SK-N-SH (cell line): ENCODE results near the gene EIF3B. TPM values are rescaled to one million over a fixed set of nuclear protein-coding genes. Genes with fewer than 3 reads are reported as not detected.
"Not testable (repeated sequence)": the region's sequence is repeated elsewhere in the genome, so short reads cannot be mapped to it uniquely, and the experiment has no call there.

Source experiments
- CTCF ChIA-PET: fragments of 300-600, 350-600 bp; formaldehyde crosslinking; extraction: SDS; loops from one replicate; lab custom pipeline; 2021; lab: Yijun Ruan, JAX
- POLR2A ChIA-PET: fragments of 350-600 bp; sonication (Branson Sonifier 250); formaldehyde crosslinking; extraction: SDS; loops from one replicate; lab custom pipeline; 2020; ENCODE audit warnings: antibody characterized with exemption, inconsistent platforms; lab: Yijun Ruan, JAX
- DNase-seq: peaks from one replicate; pipeline ENCODE4 v3.0.0; 2012
- H2AFZ ChIP-seq: fragments of 200-600 bp; sonication (generic); 2 replicates; pipeline ENCODE4 v1.8.1; 2016; ENCODE audit warnings: antibody characterized with exemption, mild to moderate bottlenecking, low read depth
- H3F3A ChIP-seq: fragments of 200-600 bp; sonication (generic); replicated peaks from 2 replicates; pipeline ENCODE3; 2016; ENCODE audit warnings: antibody characterized with exemption, mild to moderate bottlenecking; ENCODE audit not compliant: insufficient read depth
- H3K27ac ChIP-seq, 2 experiments: fragments of 200-500 bp in 1 of 2; fragments of 200-600 bp in 1 of 2; sonication (Bioruptor generic) in 1 of 2; sonication (generic), shearing (Covaris generic) in 1 of 2; 2 replicates each; pipeline versions ENCODE4 v1.5.1 to v1.6.1; 2014 to 2016; ENCODE audit warnings: low read depth in 2 of 2, inconsistent platforms in 1 of 2, low read length in 1 of 2, mild to moderate bottlenecking in 1 of 2, mixed read lengths in 1 of 2
- H3K27me3 ChIP-seq: fragments of 200-600 bp; sonication (generic), shearing (Covaris generic); 2 replicates; pipeline ENCODE4 v1.6.1; 2016; ENCODE audit warnings: mixed run types; ENCODE audit not compliant: insufficient read depth
- H3K36me3 ChIP-seq, 2 experiments: fragments of 200-500 bp in 1 of 2; fragments of 200-600 bp in 1 of 2; sonication (Bioruptor generic) in 1 of 2; sonication (generic) in 1 of 2; replicated peaks in 1 of 2; 2 replicates each; pipeline versions ENCODE3 to v1.5.1; 2014 to 2016; ENCODE audit warnings: low read length in 1 of 2, mild to moderate bottlenecking in 1 of 2; ENCODE audit not compliant: insufficient read depth in 2 of 2, control insufficient read depth in 1 of 2
- H3K4me1 ChIP-seq, 2 experiments: fragments of 200-500 bp in 1 of 2; fragments of 200-600 bp in 1 of 2; sonication (Bioruptor generic) in 1 of 2; sonication (generic), shearing (Covaris generic) in 1 of 2; 2 replicates each; pipeline versions ENCODE4 v1.5.1 to v1.6.1; 2014 to 2016; ENCODE audit warnings: low read depth in 1 of 2, low read length in 1 of 2, mixed run types in 1 of 2; ENCODE audit not compliant: insufficient read depth in 2 of 2, control insufficient read depth in 1 of 2
- H3K4me2 ChIP-seq: fragments of 200-600 bp; sonication (generic), shearing (Covaris generic); 2 replicates; pipeline ENCODE4 v1.6.1; 2017; ENCODE audit warnings: mixed run types
- H3K4me3 ChIP-seq, 2 experiments: fragments of 200-500 bp in 1 of 2; fragments of 200-600 bp in 1 of 2; sonication (Bioruptor generic) in 1 of 2; sonication (generic), shearing (Covaris generic) in 1 of 2; 2 replicates each; pipeline versions ENCODE4 v1.5.1 to v1.8.1; 2014 to 2016; ENCODE audit warnings: low read depth in 2 of 2, inconsistent platforms in 1 of 2, low read length in 1 of 2, mild to moderate bottlenecking in 1 of 2, mixed read lengths in 1 of 2, moderate library complexity in 1 of 2
- H3K79me2 ChIP-seq: fragments of 200-600 bp; sonication (generic); 2 replicates; pipeline ENCODE4 v1.8.1; 2017; ENCODE audit warnings: mild to moderate bottlenecking; ENCODE audit not compliant: insufficient read depth
- H3K9ac ChIP-seq: fragments of 200-600 bp; sonication (generic); 2 replicates; pipeline ENCODE4 v1.6.1; 2017; ENCODE audit warnings: mixed run types
- H3K9me2 ChIP-seq: fragments of 200-600 bp; sonication (generic); 2 replicates; pipeline ENCODE4 v1.6.1; 2017; ENCODE audit warnings: mixed run types
- H3K9me3 ChIP-seq: fragments of 200-600 bp; sonication (generic); 2 replicates; pipeline ENCODE4 v1.6.1; 2017; ENCODE audit warnings: mixed run types, mild to moderate bottlenecking, moderate library complexity
- H4K20me1 ChIP-seq: fragments of 200-600 bp; sonication (generic); 2 replicates; pipeline ENCODE4 v1.6.1; 2017; ENCODE audit warnings: mild to moderate bottlenecking, mixed run types; ENCODE audit not compliant: insufficient read depth
- GABPA ChIP-seq: IDR thresholded peaks from 2 replicates; pipeline ENCODE4 v1.4.0; 2012; ENCODE audit warnings: low read depth, mild to moderate bottlenecking
- NRF1 ChIP-seq: IDR thresholded peaks from 2 replicates; pipeline ENCODE4 v1.6.1; 2012; ENCODE audit warnings: low read depth, mild to moderate bottlenecking, low read length
- TAF1 ChIP-seq: IDR thresholded peaks from 2 replicates; pipeline ENCODE4 v1.6.1; 2012; ENCODE audit warnings: low read depth, mild to moderate bottlenecking, low read length, moderate library complexity, borderline replicate concordance
- TCF12 ChIP-seq: IDR thresholded peaks from 2 replicates; pipeline ENCODE4 v1.4.0; 2012
- WGBS: methylation state at CpG from one replicate; pipeline ENCODE4 v1.1.6; 2017; ENCODE audit warnings: low lambda C conversion rate; 5-methylcytosine and 5-hydroxymethylcytosine counted together
- polyA plus RNA-seq, 3 experiments: library from polyadenylated mRNA; depleted of rRNA; stranded (reverse); fragments of >200 nt; gene quantifications; 2 replicates each; pipeline ENCODE4 v1.2.3, GENCODE V29; 2012
- TF ChIP-seq, protein P1 (sequence below): IDR thresholded peaks from 2 replicates; pipeline ENCODE4 v1.6.1; 2012; ENCODE audit warnings: mild to moderate bottlenecking, low read depth, low read length, moderate library complexity

EIF3B gene
- polyA plus RNA-seq, 1 of the 3 experiments (the other 2 are of a cell fraction), result 151 TPM

GRCh38 chr7:2331707-2332106 lies 22.9 kb upstream of the EIF3B start (continued):
- TF ChIP-seq, protein P1, sequence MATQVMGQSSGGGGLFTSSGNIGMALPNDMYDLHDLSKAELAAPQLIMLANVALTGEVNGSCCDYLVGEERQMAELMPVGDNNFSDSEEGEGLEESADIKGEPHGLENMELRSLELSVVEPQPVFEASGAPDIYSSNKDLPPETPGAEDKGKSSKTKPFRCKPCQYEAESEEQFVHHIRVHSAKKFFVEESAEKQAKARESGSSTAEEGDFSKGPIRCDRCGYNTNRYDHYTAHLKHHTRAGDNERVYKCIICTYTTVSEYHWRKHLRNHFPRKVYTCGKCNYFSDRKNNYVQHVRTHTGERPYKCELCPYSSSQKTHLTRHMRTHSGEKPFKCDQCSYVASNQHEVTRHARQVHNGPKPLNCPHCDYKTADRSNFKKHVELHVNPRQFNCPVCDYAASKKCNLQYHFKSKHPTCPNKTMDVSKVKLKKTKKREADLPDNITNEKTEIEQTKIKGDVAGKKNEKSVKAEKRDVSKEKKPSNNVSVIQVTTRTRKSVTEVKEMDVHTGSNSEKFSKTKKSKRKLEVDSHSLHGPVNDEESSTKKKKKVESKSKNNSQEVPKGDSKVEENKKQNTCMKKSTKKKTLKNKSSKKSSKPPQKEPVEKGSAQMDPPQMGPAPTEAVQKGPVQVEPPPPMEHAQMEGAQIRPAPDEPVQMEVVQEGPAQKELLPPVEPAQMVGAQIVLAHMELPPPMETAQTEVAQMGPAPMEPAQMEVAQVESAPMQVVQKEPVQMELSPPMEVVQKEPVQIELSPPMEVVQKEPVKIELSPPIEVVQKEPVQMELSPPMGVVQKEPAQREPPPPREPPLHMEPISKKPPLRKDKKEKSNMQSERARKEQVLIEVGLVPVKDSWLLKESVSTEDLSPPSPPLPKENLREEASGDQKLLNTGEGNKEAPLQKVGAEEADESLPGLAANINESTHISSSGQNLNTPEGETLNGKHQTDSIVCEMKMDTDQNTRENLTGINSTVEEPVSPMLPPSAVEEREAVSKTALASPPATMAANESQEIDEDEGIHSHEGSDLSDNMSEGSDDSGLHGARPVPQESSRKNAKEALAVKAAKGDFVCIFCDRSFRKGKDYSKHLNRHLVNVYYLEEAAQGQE, result no peak

GRCh38 chr7:2332606-2333231 lies 21.9 kb upstream of the EIF3B start:
- not testable (repeated sequence) for H3K27me3 ChIP-seq, H3K4me2 ChIP-seq, H3K9ac ChIP-seq, H3K9me2 ChIP-seq, H3K4me3 ChIP-seq, H3F3A ChIP-seq, H3K4me1 ChIP-seq, H2AFZ ChIP-seq, H3K79me2 ChIP-seq, H3K9me3 ChIP-seq, H4K20me1 ChIP-seq, H3K27ac ChIP-seq, DNase-seq
- CTCF ChIA-PET, result interaction anchor here (1.2 to 3.0 kb wide), 2 partner anchors 12 to 15 kb away, joined by 3 to 10 read pairs; no protein-coding TSS in a partner anchor
- peaks cover 0 to 10% of the 10 kb centered on the region in 2 experiments for H3K36me3 ChIP-seq
- POLR2A ChIA-PET, result interaction anchor here (0.6 to 1.1 kb wide), 2 partner anchors 14 to 23 kb away, joined by 4 to 5 read pairs; no protein-coding TSS in a partner anchor
- 91% methylated on average over 4 of the region's 4 CpGs for WGBS

GRCh38 chr7:2336626-2337299 lies 17.9 kb upstream of the EIF3B start:
- no peak for TF ChIP-seq TAF1
- TF ChIP-seq NRF1, result no peak
- TF ChIP-seq, protein P1, result no peak
- TF ChIP-seq TCF12, result no peak
- TF ChIP-seq GABPA, result no peak
- TF ChIP-seq, all 33 proteins: peak for 0
- Histone ChIP-seq H3K9me2 (no peaks in the 10 kb centered on the region), H3K9me3 (no peaks in the 10 kb centered on the region), H3K4me1 (no peaks in the 10 kb centered on the region), H3K79me2 (peaks cover 8% of the 10 kb centered on the region; the same call in 1 of the 2 replicates), H3K4me2 (no peak overlapping the region), H4K20me1 (no peaks in the 10 kb centered on the region), H3K27ac (no peak overlapping the region), H3K9ac (no peak overlapping the region), H3K27me3 (no peaks in the 10 kb centered on the region), H3K4me3 (no peak overlapping the region), H2AFZ (no peak overlapping the region), H3K36me3 (peaks cover 0 to 10% of the 10 kb centered on the region in 2 experiments), H3F3A (no peaks in the 10 kb centered on the region)
- ChIA-PET POLR2A (interaction anchor here (0.7 kb wide), 1 partner anchor 11 kb away, joined by 3 read pairs; no protein-coding TSS in a partner anchor), CTCF (interaction anchor here (1.2 to 3.1 kb wide), 3 partner anchors 11 to 91 kb away, joined by 3 to 18 read pairs (median 3); no protein-coding TSS in a partner anchor)
- 95% methylated on average over 20 of the region's 20 CpGs for WGBS
- no peak for DNase-seq

DNA sequence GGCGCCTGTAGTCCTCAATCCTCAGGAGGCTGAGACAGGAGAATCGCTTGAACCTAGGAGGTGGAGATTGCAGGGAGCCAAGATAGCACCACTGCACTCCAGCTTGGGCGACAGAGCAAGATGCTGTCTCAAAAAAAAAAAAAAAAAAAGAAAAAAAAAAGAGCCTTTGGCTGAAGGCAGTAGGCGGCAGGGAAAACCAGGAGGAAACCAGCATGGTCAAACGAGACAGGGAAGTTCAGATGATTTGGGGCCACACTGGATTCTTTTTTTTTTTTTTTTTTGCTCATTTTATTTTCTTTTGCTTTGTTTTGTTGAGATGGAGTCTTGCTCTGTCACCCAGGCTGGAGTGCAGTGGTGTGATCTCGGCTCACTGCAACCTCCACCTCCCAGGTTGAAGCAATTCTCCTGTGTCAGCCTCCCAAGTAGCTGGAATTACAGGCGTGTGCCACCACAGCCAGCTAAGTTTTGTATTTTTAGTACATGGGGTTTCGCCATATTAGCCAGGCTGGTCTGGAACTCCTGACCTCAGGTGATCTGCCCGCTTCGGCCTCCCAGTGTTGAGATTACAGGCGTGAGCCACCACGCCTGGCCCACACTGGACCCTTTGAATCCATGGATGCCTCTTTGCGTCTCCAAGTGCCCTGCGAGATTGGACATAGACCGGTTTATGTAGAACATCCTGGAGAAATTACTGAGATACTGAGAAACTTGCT lies 7.1 kb upstream of the EIF3B start:
- H3K9ac ChIP-seq, H4K20me1 ChIP-seq, H3K4me2 ChIP-seq, POLR2A ChIA-PET, H3K27me3 ChIP-seq, DNase-seq, H3K4me1 ChIP-seq, H3K9me3 ChIP-seq, H3F3A ChIP-seq, H3K9me2 ChIP-seq, H2AFZ ChIP-seq, H3K36me3 ChIP-seq, H3K4me3 ChIP-seq: not testable (repeated sequence)
- H3K79me2 ChIP-seq, result peaks cover 39% of the 10 kb centered on the region; the same call in 1 of the 2 replicates
- CTCF ChIA-PET, result interaction anchor here (0.6 to 2.6 kb wide), 38 partner anchors 10 to 1225 kb away, joined by 3 to 23 read pairs (median 4); partner anchors contain the start of genes MRM2 and NUDT1
- peak overlapping the region in 1 of 2 experiments; percentile 11; a peak in 1 of 4 replicates for H3K27ac ChIP-seq
- WGBS, result 92% methylated on average over 15 of the region's 15 CpGs
